Neural progenitor cell (in vitro differentiated cells): ENCODE results near the gene ERBB3. TPM values are rescaled to one million over a fixed set of nuclear protein-coding genes. Genes with fewer than 3 reads are reported as not detected.

Source experiments
- DNase-seq: peaks from one replicate; pipeline ENCODE4 v3.0.0-alpha.2; 2016; ENCODE audit warnings: low spot score
- H2AFZ ChIP-seq: fragments of 200-600 bp; sonication (generic); replicated peaks from 2 replicates; pipeline ENCODE4 v1.6.1; 2016; ENCODE audit warnings: antibody characterized with exemption
- H3F3A ChIP-seq: fragments of 200-600 bp; sonication (generic); 2 replicates; pipeline ENCODE4 v1.6.1; 2016; ENCODE audit warnings: antibody characterized with exemption, low read depth
- H3K27ac ChIP-seq: fragments of 200-600 bp; sonication (generic); 2 replicates; pipeline ENCODE4 v1.5.1; 2016; ENCODE audit warnings: mild to moderate bottlenecking
- H3K27me3 ChIP-seq: fragments of 200-600 bp; sonication (generic); 2 replicates; pipeline ENCODE4 v1.6.1; 2016; ENCODE audit warnings: mild to moderate bottlenecking, moderate library complexity
- H3K36me3 ChIP-seq: fragments of 200-600 bp; sonication (generic); 2 replicates; pipeline ENCODE4 v1.5.1; 2016
- H3K4me1 ChIP-seq: fragments of 200-600 bp; sonication (generic); 2 replicates; pipeline ENCODE4 v1.6.1; 2016; ENCODE audit warnings: mixed run types
- H3K4me2 ChIP-seq: fragments of 200-600 bp; sonication (generic); 2 replicates; pipeline ENCODE4 v1.6.1; 2016
- H3K4me3 ChIP-seq: fragments of 200-600 bp; sonication (generic); 2 replicates; pipeline ENCODE4 v1.5.1; 2016
- H3K79me2 ChIP-seq: fragments of 200-600 bp; sonication (generic); 2 replicates; pipeline ENCODE4 v1.6.1; 2016; ENCODE audit warnings: low read depth
- H3K9ac ChIP-seq: fragments of 200-600 bp; sonication (generic); 2 replicates; pipeline ENCODE4 v1.6.1; 2016
- H3K9me3 ChIP-seq: fragments of 200-600 bp; sonication (generic); 2 replicates; pipeline ENCODE4 v1.5.1; 2016; ENCODE audit warnings: low read depth
- H4K20me1 ChIP-seq: fragments of 200-600 bp; sonication (generic); 2 replicates; pipeline ENCODE4 v1.6.1; 2016; ENCODE audit warnings: low read depth
- H3K27ac Mint-ChIP-seq: 3 replicates; pipeline ENCODE4 v1.8.0; 2021; ENCODE audit warnings: mixed read lengths
- H3K27me3 Mint-ChIP-seq: 2 replicates; pipeline ENCODE4 v1.8.0; 2022; ENCODE audit warnings: low read depth, mild to moderate bottlenecking, inconsistent platforms, moderate library complexity, mixed read lengths; ENCODE audit not compliant: insufficient read depth
- H3K36me3 Mint-ChIP-seq: 3 replicates; pipeline ENCODE4 v1.8.0; 2021; ENCODE audit warnings: mixed read lengths
- H3K4me1 Mint-ChIP-seq: 3 replicates; pipeline ENCODE4 v1.8.0; 2021; ENCODE audit warnings: mixed read lengths
- H3K4me3 Mint-ChIP-seq: 3 replicates; pipeline ENCODE4 v1.8.0; 2021; ENCODE audit warnings: mild to moderate bottlenecking, moderate library complexity, mixed read lengths
- H3K9me3 Mint-ChIP-seq: 3 replicates; pipeline ENCODE4 v1.8.0; 2020; ENCODE audit warnings: mixed read lengths
- EZH2 ChIP-seq: fragments of 200-600 bp; sonication (generic); IDR thresholded peaks from 2 replicates; pipeline ENCODE4 v1.6.1; 2017; ENCODE audit warnings: antibody characterized with exemption, mild to moderate bottlenecking, moderate library complexity
- EZH2phosphoT487 ChIP-seq: fragments of 200-600 bp; sonication (generic); IDR thresholded peaks from 2 replicates; pipeline ENCODE4 v1.6.1; 2017; ENCODE audit warnings: antibody characterized with exemption
- total RNA-seq: library from RNA; depleted of rRNA; stranded (reverse); fragments of >200 nt; gene quantifications from 2 replicates; pipeline ENCODE4 v1.2.3, GENCODE V29; 2015; ENCODE audit warnings: low replicate concordance
- TF ChIP-seq, protein P1 (sequence below): fragments of 200-600 bp; sonication (generic); IDR thresholded peaks from 2 replicates; pipeline ENCODE4 v1.5.1; 2017; ENCODE audit warnings: antibody characterized with exemption, mild to moderate bottlenecking

The ERBB3 gene
- total RNA-seq, 1 donor from 2014 or later, result 8.8 TPM

DNA sequence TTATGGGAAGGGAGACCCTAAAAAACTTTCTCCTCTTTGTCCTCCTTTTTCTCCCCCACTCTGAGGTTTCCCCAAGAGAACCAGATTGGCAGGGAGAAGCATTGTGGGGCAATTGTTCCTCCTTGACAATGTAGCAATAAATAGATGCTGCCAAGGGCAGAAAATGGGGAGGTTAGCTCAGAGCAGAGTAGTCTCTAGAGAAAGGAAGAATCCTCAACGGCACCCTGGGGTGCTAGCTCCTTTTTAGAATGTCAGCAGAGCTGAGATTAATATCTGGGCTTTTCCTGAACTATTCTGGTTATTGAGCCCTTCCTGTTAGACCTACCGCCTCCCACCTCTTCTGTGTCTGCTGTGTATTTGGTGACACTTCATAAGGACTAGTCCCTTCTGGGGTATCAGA is 42.8 kb upstream of the ERBB3 start:
- Histone ChIP-seq H3K9ac (peak overlapping the region; percentile 43), H3K9me3 (no peaks in the 10 kb centered on the region), H3K27ac (no peak overlapping the region), H4K20me1 (no peaks in the 10 kb centered on the region), H3K4me3 (no peak overlapping the region), H3K4me1 (peaks cover 7% of the 10 kb centered on the region), H3F3A (peaks cover 17% of the 10 kb centered on the region), H3K79me2 (peaks cover 3% of the 10 kb centered on the region), H3K4me2 (no peak overlapping the region), H3K36me3 (no peaks in the 10 kb centered on the region), H2AFZ (no peak overlapping the region), H3K27me3 (no peaks in the 10 kb centered on the region)
- no peak overlapping the region for H3K4me3 Mint-ChIP-seq
- H3K4me1 Mint-ChIP-seq, result peaks cover 13% of the 10 kb centered on the region
- TF ChIP-seq EZH2, result no peak
- TF ChIP-seq EZH2phosphoT487, result no peak
- TF ChIP-seq, protein P1, sequence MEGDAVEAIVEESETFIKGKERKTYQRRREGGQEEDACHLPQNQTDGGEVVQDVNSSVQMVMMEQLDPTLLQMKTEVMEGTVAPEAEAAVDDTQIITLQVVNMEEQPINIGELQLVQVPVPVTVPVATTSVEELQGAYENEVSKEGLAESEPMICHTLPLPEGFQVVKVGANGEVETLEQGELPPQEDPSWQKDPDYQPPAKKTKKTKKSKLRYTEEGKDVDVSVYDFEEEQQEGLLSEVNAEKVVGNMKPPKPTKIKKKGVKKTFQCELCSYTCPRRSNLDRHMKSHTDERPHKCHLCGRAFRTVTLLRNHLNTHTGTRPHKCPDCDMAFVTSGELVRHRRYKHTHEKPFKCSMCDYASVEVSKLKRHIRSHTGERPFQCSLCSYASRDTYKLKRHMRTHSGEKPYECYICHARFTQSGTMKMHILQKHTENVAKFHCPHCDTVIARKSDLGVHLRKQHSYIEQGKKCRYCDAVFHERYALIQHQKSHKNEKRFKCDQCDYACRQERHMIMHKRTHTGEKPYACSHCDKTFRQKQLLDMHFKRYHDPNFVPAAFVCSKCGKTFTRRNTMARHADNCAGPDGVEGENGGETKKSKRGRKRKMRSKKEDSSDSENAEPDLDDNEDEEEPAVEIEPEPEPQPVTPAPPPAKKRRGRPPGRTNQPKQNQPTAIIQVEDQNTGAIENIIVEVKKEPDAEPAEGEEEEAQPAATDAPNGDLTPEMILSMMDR, result no peak
- no peak overlapping the region for H3K27ac Mint-ChIP-seq
- peaks cover 31% of the 10 kb centered on the region for H3K36me3 Mint-ChIP-seq
- H3K27me3 Mint-ChIP-seq, result peaks cover 13% of the 10 kb centered on the region
- no peaks in the 10 kb centered on the region for H3K9me3 Mint-ChIP-seq
- no peak for DNase-seq

DNA sequence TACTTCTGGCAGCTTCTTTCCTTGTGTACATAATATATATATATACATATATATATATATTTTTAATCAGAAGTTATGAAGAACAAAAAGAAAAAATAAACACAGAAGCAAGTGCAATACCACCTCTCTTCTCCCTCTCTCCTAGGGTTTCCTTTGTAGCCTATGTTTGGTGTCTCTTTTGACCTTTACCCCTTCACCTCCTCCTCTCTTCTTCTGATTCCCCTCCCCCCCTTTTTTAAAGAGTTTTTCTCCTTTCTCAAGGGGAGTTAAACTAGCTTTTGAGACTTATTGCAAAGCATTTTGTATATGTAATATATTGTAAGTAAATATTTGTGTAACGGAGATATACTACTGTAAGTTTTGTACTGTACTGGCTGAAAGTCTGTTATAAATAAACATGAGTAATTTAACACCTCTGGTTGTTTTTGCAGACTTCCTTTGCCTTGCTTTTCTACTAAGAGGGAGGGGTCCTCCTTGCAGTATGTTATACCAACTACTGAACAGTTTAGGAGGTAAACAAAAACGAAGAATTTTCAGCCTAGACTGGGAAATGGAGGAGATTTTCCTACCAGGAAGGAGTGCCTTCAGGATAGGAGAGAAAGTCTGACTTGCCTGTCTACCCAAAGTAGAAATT is 41.8 kb upstream of the ERBB3 start:
- Histone ChIP-seq H3K27ac (no peak overlapping the region), H4K20me1 (peaks cover 7% of the 10 kb centered on the region), H3K79me2 (peaks cover 13% of the 10 kb centered on the region), H2AFZ (no peak overlapping the region), H3F3A (peaks cover 24% of the 10 kb centered on the region), H3K9me3 (no peaks in the 10 kb centered on the region), H3K27me3 (no peaks in the 10 kb centered on the region), H3K4me3 (no peak overlapping the region), H3K36me3 (no peaks in the 10 kb centered on the region), H3K4me2 (no peak overlapping the region), H3K4me1 (peaks cover 10% of the 10 kb centered on the region), H3K9ac (no peak overlapping the region)
- H3K4me3 Mint-ChIP-seq, result no peak overlapping the region
- peaks cover 11% of the 10 kb centered on the region for H3K27me3 Mint-ChIP-seq
- no peak overlapping the region for H3K27ac Mint-ChIP-seq
- no peaks in the 10 kb centered on the region for H3K9me3 Mint-ChIP-seq
- peaks cover 19% of the 10 kb centered on the region for H3K4me1 Mint-ChIP-seq
- peaks cover 26% of the 10 kb centered on the region for H3K36me3 Mint-ChIP-seq
- TF ChIP-seq, protein P1, result no peak
- TF ChIP-seq EZH2phosphoT487 (no peak), EZH2 (no peak)
- DNase-seq, result no peak

DNA sequence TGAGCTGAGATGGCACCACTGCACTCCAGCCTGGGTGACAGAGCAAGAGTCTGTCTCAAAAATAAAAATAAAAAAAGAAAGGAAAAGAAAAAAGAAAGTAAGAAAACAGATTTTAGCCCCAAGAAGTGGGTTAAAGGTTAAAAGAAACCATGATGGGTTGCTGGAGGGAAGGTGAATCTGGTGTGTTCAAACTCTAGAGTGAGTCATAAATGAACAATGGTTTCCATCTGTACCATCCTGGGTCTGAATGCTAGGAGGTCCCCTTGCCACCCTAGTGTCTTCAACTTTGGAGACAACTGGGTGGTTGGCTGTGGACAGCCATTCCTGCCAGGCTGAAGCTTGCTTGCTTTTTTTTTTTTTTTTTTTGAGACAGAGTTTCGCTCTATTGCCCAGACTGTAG is 39.8 kb upstream of the ERBB3 start:
- peaks cover 8% of the 10 kb centered on the region for H3K36me3 ChIP-seq
- Mint-ChIP-seq H3K9me3 (no peaks in the 10 kb centered on the region), H3K36me3 (peaks cover 25% of the 10 kb centered on the region), H3K4me1 (peaks cover 22% of the 10 kb centered on the region), H3K27me3 (peaks cover 7% of the 10 kb centered on the region), H3K4me3 (no peak overlapping the region), H3K27ac (no peak overlapping the region)
- H3F3A ChIP-seq, result peaks cover 44% of the 10 kb centered on the region
- DNase-seq, result no peak
- H2AFZ ChIP-seq, result no peak overlapping the region
- H3K27me3 ChIP-seq, result no peaks in the 10 kb centered on the region
- no peak overlapping the region for H3K4me3 ChIP-seq
- H3K9me3 ChIP-seq, result no peaks in the 10 kb centered on the region
- no peak for TF ChIP-seq EZH2phosphoT487
- TF ChIP-seq, protein P1, result no peak
- no peak for TF ChIP-seq EZH2
- H4K20me1 ChIP-seq, result peaks cover 10% of the 10 kb centered on the region
- H3K4me2 ChIP-seq, result no peak overlapping the region
- peaks cover 14% of the 10 kb centered on the region for H3K4me1 ChIP-seq
- peaks cover 23% of the 10 kb centered on the region for H3K79me2 ChIP-seq
- no peak overlapping the region for H3K9ac ChIP-seq
- H3K27ac ChIP-seq, result no peak overlapping the region
